ENCODE data around the gene PDXK. TPM values are rescaled to one million over a fixed set of nuclear protein-coding genes. Genes with fewer than 3 reads are reported as not detected.

PDXK gene
- total RNA-seq, 1 experiment from 2014 or later, result 276 TPM

DNA sequence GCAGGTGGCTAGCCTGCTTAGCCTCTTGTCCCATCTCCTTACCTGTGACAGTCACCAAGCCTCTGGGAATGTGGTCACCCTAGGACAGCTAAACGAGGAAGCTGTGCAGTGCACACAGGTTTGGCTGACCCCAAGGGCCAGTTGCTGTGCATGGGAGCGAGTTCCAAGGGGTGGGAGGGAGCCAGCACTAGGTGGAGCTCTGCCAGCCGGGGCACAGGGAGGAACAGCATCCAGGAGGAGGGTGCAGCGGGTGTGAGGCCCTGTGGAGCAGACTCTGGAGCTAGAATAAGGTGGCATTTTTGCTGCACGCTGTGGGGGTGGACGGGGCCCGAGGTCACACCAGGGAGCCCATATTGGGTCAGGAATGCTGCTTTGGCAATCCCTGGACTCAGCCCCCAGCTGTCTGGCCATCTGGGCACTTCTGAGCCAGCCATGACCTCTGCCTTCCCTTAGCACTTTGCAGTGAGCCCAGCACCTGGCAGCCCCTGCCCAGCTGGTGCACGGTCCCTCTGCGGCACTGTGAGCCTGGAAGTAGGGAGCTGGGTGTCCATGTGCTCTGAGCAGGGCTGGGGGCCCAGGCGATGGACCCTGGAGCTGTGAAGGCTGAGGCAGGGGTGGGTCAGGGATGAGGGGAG, 8.7 kb downstream of the PDXK start:
- H3K4me1 ChIP-seq, result peaks cover 15% of the 10 kb centered on the region; the same call in 1 of the 2 replicates
- no peak overlapping the region for H3K4me3 Mint-ChIP-seq (ENCODE audit: unreplicated experiment)
- H3K9me3 Mint-ChIP-seq (ENCODE audit: unreplicated experiment), result no peaks in the 10 kb centered on the region
- H3K9me3 ChIP-seq, result no peaks in the 10 kb centered on the region
- ChIA-PET POLR2A (no interaction called here), CTCF (no interaction called here)
- peak overlapping the region; percentile 80 for H3K27ac Mint-ChIP-seq (ENCODE audit: unreplicated experiment)
- no peaks in the 10 kb centered on the region for H3K27me3 ChIP-seq (replicated peaks; ENCODE audit: control insufficient read depth, insufficient read depth, low read length)
- DNase-seq, result no peak
- peaks cover 2% of the 10 kb centered on the region for H3K36me3 ChIP-seq (ENCODE audit: control insufficient read depth, insufficient read depth, low read length)
- TF ChIP-seq, protein P1, sequence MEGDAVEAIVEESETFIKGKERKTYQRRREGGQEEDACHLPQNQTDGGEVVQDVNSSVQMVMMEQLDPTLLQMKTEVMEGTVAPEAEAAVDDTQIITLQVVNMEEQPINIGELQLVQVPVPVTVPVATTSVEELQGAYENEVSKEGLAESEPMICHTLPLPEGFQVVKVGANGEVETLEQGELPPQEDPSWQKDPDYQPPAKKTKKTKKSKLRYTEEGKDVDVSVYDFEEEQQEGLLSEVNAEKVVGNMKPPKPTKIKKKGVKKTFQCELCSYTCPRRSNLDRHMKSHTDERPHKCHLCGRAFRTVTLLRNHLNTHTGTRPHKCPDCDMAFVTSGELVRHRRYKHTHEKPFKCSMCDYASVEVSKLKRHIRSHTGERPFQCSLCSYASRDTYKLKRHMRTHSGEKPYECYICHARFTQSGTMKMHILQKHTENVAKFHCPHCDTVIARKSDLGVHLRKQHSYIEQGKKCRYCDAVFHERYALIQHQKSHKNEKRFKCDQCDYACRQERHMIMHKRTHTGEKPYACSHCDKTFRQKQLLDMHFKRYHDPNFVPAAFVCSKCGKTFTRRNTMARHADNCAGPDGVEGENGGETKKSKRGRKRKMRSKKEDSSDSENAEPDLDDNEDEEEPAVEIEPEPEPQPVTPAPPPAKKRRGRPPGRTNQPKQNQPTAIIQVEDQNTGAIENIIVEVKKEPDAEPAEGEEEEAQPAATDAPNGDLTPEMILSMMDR (IDR thresholded peaks at IDR 0.05; ENCODE audit: insufficient read depth in 1 of 2, low read depth in 1 of 2, low read length in 1 of 2, severe bottlenecking in 1 of 2, unreplicated experiment in 1 of 2), result no peak
- intact Hi-C loops (cut with micrococcal nuclease; ENCODE audit: unreplicated experiment), result no loop called here
- no peak overlapping the region for H3K4me3 ChIP-seq (ENCODE audit: low read depth, low read length)
- H3K27me3 Mint-ChIP-seq (ENCODE audit: insufficient read depth, unreplicated experiment), result no peaks in the 10 kb centered on the region
- peaks cover 70% of the 10 kb centered on the region for H3K36me3 Mint-ChIP-seq (ENCODE audit: insufficient read depth, unreplicated experiment)
- no TSS peak for BruUV-seq (replicated peaks)
- peaks cover 23% of the 10 kb centered on the region for H3K4me1 Mint-ChIP-seq (ENCODE audit: low read depth, unreplicated experiment)

DNA sequence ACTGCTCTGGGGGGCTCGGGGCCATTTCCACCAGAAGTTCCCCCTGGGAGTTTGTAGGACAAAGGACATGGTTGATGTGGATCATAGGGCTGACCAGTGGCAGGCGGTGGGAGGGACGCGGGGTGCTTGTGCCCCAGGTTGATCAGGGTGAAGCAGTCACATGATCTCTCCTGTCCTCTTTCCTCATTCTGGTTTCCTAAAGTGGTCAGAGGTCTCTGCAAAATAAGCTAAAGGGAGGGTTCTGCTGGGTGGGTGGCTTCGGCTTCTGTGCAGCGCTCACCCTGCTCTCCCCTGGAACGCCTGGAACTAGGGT, 9.2 kb downstream of the PDXK start:
- no TSS peak for BruUV-seq (replicated peaks)
- Histone ChIP-seq H3K36me3 (ENCODE audit: control insufficient read depth, insufficient read depth, low read length) (peaks cover 2% of the 10 kb centered on the region), H3K27me3 (replicated peaks; ENCODE audit: control insufficient read depth, insufficient read depth, low read length) (no peaks in the 10 kb centered on the region), H3K4me1 (peaks cover 15% of the 10 kb centered on the region; the same call in 1 of the 2 replicates), H3K9me3 (no peaks in the 10 kb centered on the region), H3K4me3 (ENCODE audit: low read depth, low read length) (no peak overlapping the region)
- POLR2A ChIA-PET, result no interaction called here
- TF ChIP-seq, protein P1 (IDR thresholded peaks at IDR 0.05; ENCODE audit: insufficient read depth in 1 of 2, low read depth in 1 of 2, low read length in 1 of 2, severe bottlenecking in 1 of 2, unreplicated experiment in 1 of 2), result no peak
- no peak overlapping the region for H3K4me3 Mint-ChIP-seq (ENCODE audit: unreplicated experiment)
- no peak for DNase-seq
- peaks cover 65% of the 10 kb centered on the region for H3K36me3 Mint-ChIP-seq (ENCODE audit: insufficient read depth, unreplicated experiment)
- no peak overlapping the region for H3K27ac Mint-ChIP-seq (ENCODE audit: unreplicated experiment)
- no peaks in the 10 kb centered on the region for H3K9me3 Mint-ChIP-seq (ENCODE audit: unreplicated experiment)
- CTCF ChIA-PET, result no interaction called here
- H3K4me1 Mint-ChIP-seq (ENCODE audit: low read depth, unreplicated experiment), result peaks cover 23% of the 10 kb centered on the region
- intact Hi-C loops (cut with micrococcal nuclease; ENCODE audit: unreplicated experiment), result no loop called here
- H3K27me3 Mint-ChIP-seq (ENCODE audit: insufficient read depth, unreplicated experiment), result no peaks in the 10 kb centered on the region

DNA sequence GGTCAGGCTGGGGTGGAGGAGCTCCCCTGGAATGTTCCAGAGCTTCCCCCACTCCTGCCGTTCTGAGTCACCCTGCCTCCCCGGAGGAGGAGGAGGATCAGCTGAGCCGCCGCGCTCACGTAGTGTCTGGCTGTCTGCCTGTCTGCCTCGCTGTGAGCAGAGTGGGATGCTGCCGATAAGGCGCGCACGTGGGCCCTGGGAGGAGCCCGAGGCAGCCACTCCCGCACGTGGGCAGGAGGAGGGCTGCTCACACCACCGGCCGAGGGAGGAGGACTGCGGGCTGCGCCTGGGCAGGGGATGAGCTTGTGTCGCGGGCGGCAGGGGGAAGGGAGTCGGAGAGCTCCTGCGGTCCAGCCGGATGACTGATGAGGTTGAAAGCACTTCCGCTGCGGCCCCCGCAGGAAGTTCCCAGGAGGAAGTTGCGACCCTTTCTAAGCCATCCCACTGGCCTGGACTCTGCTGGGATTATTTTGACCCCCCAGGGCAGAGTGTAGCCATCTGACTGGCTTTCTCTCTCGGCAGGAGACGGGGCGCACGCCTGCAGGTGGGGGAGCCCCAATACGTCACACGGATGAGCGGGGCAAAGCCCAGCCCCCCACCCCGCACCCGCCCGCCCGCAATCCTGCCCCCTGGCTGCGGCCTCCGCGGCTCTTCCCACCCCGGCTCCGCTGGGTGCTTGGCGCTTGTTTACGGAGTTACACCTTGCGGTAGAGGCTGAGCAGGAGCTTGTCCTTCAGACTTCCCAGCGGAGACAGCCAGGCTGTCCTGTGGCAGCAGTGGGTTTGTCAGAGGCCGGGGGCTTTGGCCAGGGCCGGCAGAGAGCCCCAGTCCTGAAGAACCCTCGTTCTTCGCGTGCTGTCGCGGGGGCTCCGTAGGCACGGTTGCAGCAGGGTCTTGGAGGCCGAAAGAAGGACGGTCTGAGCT, 9.8 kb downstream of the PDXK start:
- ChIA-PET POLR2A (no interaction called here), CTCF (interaction anchor here (0.6 kb wide), 1 partner anchor 18 kb away, joined by 4 read pairs; no protein-coding TSS in a partner anchor)
- BruUV-seq (replicated peaks), result no TSS peak
- Histone ChIP-seq H3K9me3 (no peaks in the 10 kb centered on the region), H3K4me3 (ENCODE audit: low read depth, low read length) (no peak overlapping the region), H3K27me3 (replicated peaks; ENCODE audit: control insufficient read depth, insufficient read depth, low read length) (no peaks in the 10 kb centered on the region), H3K36me3 (ENCODE audit: control insufficient read depth, insufficient read depth, low read length) (peaks cover 3% of the 10 kb centered on the region; the same call in 1 of the 2 replicates), H3K4me1 (peaks cover 15% of the 10 kb centered on the region; the same call in 1 of the 2 replicates)
- H3K4me3 Mint-ChIP-seq (ENCODE audit: unreplicated experiment), result no peak overlapping the region
- H3K36me3 Mint-ChIP-seq (ENCODE audit: insufficient read depth, unreplicated experiment), result peaks cover 63% of the 10 kb centered on the region
- no peaks in the 10 kb centered on the region for H3K9me3 Mint-ChIP-seq (ENCODE audit: unreplicated experiment)
- peaks cover 23% of the 10 kb centered on the region for H3K4me1 Mint-ChIP-seq (ENCODE audit: low read depth, unreplicated experiment)
- H3K27ac Mint-ChIP-seq (ENCODE audit: unreplicated experiment), result no peak overlapping the region
- H3K27me3 Mint-ChIP-seq (ENCODE audit: insufficient read depth, unreplicated experiment), result no peaks in the 10 kb centered on the region
- TF ChIP-seq, protein P1 (IDR thresholded peaks at IDR 0.05; ENCODE audit: insufficient read depth in 1 of 2, low read depth in 1 of 2, low read length in 1 of 2, severe bottlenecking in 1 of 2, unreplicated experiment in 1 of 2), result no peak
- no peak for DNase-seq
- intact Hi-C loops (cut with micrococcal nuclease; ENCODE audit: unreplicated experiment), result no loop called here

Measured in Caco-2 (cell line).